Stimulated activated CD8-positive, alpha-beta memory T cell treated with anti-CD3 and anti-CD28 coated beads, Interleukin-2, amount 100 ng/mL, for 48 hours (primary cell): ENCODE results near the gene METTL23.
"Not testable (repeated sequence)": the region's sequence is repeated elsewhere in the genome, so short reads cannot be mapped to it uniquely, and the experiment has no call there.

Source experiments
- DNase-seq, 2 donors: peaks; one replicate each; pipeline ENCODE4 v3.0.0-alpha.2; 2020; ENCODE audit warnings: low read depth in 2 of 2

The METTL23 gene

GRCh38 chr17:76713765-76714164 is 12.9 kb upstream of the METTL23 start:
- DNase-seq = no peak

- DNase-seq = no peak
These were observed 12.3 kb upstream of the METTL23 start for GRCh38 chr17:76714336-76714735.

GRCh38 chr17:76714822-76715495 is 11.7 kb upstream of the METTL23 start:
- peak; percentile 67 to 69 for DNase-seq

- no peak for DNase-seq
These were observed 11.2 kb upstream of the METTL23 start for GRCh38 chr17:76715496-76715830.

GRCh38 chr17:76716146-76716838 is 10.3 kb upstream of the METTL23 start:
- DNase-seq = peak; percentile 49 to 50

DNA sequence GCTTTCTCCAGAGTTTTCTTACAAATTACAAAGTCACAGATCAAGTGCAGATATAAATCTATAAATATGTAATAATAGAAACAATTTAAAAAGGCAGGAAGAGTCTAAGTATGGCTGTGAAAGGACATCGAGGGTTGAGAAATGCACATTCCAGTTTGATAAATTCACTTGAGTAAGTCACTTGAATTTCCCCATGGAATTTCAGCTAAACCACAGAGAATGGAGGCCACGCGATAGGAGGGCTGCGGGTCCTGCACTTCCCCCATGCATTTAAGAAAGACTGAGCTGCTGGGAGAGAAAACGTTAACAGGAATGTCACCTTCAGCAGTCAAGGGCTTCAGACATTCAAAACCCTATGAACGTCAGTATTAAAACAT is 9.8 kb upstream of the METTL23 start:
- DNase-seq = no peak

- DNase-seq = no peak
These were observed 8.1 kb upstream of the METTL23 start for GRCh38 chr17:76718516-76718915.

- no peak for DNase-seq
These were observed 6.4 kb upstream of the METTL23 start for GRCh38 chr17:76720211-76720610.

GRCh38 chr17:76720941-76721340 is 5.7 kb upstream of the METTL23 start:
- DNase-seq = no peak

GRCh38 chr17:76721463-76721862 is 5.2 kb upstream of the METTL23 start:
- no peak for DNase-seq

DNA sequence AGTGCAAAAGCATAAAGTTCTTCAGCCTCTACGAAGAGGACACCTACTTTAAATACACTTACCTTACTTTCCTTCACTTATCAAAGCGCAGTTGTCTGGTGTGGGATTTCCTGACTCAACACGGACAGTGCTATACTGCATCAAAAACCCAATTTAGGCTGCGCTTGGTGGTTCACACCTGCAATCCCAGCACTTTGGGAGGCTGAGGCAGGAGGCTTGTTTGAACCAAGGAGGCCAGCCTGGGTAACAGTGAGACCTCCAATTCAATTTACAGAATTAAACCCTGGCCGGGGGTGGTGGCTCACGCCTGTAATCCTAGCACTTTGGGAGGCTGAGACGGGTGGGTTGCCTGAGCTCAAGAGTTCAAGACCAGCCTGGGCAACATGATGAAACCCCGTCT is 4.4 kb upstream of the METTL23 start:
- no peak for DNase-seq

GRCh38 chr17:76722977-76723376 is 3.7 kb upstream of the METTL23 start:
- not testable (repeated sequence) for DNase-seq

DNA sequence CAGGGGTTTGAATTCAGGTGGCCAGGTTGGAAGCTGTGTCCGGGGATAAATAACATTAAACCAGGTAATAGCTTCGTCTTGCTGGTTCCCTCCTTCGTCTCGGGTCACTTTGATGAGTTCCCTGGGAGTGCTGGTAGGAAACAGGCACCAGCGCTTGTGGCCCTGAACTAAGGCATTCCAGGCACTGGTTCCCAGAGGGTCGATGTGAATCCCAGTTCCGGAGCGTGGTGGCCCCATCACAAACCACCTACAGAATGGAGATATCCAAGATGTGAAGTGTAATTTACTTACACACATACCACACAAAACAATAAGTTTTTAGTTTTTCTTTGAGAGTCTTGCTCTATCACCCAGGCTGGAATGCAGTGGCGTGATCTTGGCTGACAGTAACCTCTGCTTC is 2.8 kb upstream of the METTL23 start:
- DNase-seq = no peak

GRCh38 chr17:76725580-76726230 is 934 bp upstream of the METTL23 start:
- peak; percentile 55 to 69 for DNase-seq

DNA sequence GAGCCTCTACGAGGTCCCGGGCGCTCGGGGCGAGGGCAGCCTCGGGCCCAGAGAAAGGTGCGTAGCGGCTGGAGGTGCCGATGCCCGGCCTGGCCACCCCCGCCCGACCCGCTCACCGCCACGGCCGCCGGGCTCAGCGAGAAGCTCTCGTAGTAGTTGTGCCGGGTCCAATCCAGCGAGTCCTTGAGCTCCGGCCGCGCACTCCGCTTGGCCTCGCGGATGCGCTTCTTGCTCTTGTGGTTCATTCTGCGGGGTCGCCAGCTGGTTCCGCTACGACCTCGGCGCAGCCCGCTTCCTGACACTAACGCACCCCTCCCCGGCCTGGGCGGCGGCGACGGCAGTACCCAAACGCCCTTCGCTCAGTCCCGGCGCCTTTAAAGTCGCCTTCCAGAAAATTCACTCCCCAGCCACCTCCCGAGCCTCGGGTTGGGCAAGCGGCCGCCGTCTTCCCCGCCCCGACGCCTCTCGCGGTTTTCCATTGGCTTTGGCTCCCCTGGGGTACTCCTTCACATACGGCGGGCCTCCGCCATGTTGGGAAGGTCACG is 336 bp upstream of the METTL23 start, which contains the start of gene JMJD6:
JMJD6 (minus strand) TSS at position 376 of the 545 bp plus-strand sequence; CDS start at position 245, 131 bp downstream.
- DNase-seq = peak; percentile 88 to 90

- no peak for DNase-seq
These were observed 1.3 kb downstream of the METTL23 start for GRCh38 chr17:76727745-76728456.

DNA sequence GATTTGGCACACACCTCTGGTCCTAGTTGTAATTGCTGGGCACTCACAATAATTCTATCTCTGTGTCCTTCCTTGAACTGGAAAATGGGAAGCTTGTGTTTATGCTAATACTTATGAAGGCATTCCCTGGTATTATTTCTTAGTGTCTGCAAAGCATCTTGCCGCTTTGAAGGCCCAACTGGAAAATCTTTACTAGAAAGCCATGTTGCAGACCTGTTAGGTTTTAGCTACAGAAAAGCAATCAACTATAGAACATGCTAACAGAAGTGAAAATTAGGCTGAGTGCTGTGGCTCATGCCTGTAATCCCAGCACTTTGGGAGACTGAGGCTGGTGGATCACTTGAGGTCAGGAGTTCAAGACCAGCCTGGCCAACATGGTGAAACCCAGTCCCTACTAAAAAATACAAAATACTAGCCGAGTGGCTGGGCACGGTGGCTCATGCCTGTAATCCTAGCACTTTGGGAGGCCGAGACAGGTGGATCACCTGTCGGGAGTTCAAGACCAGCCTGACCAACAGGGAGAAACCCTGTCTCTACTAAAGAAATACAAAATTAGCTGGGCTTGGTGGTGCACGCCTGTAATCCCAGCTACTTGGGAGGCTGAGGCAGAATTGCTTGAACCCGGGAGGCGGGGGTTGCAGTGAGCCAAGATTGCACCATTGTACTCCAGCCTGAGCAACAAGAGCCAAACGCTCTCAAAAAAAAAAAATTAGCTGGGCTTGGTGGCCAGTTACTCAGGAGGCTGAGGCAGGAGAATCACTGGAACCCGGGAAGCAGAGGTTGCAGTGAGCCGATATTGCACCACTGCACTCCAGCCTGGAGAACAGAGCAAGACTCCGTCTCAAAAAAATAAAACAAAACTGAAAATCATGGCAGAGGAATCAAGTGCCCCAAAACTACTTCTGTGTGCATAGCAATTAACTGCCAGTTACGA is 5.4 kb downstream of the METTL23 start:
- DNase-seq = not testable (repeated sequence)

- no peak for DNase-seq
These were observed 6.3 kb downstream of the METTL23 start for GRCh38 chr17:76732734-76733617.

DNA sequence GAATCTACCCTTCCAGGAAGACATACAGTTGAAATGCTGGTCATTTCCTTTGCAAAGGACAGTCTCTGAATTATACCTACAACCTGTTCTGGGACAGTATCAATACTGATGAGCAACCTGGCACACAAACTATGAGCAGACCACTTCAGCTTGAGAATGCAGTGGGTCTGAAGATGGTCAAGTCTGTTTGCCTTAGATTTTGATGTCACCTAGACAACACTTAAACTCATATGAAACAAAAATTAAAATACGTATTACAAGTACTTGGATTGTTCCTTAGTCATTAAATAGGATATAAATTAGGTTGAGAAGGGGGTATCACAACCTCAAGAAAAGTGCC is 6.9 kb downstream of the METTL23 start:
- no peak for DNase-seq
